Neuronal stem cell (in vitro differentiated cells): ENCODE measurements around the gene C19orf81.

Experiments used
- DNase-seq: peaks from one replicate; pipeline ENCODE4 v3.0.0-alpha.2; 2013; ENCODE audit warnings: low spot score
- H2AFZ ChIP-seq: one replicate; pipeline ENCODE4 v1.6.1; 2013; ENCODE audit warnings: mild to moderate bottlenecking, low read length, inconsistent platforms
- H2AK5ac ChIP-seq: 2 replicates; pipeline ENCODE4 v1.6.1; 2013; ENCODE audit warnings: low read depth, mild to moderate bottlenecking, inconsistent platforms, low read length, moderate library complexity, mixed read lengths
- H2BK120ac ChIP-seq: 2 replicates; pipeline ENCODE4 v1.6.1; 2013; ENCODE audit warnings: low read depth, mild to moderate bottlenecking, inconsistent platforms, low read length, moderate library complexity, mixed read lengths
- H2BK12ac ChIP-seq: one replicate; pipeline ENCODE4 v1.6.1; 2013; ENCODE audit warnings: low read length, inconsistent platforms
- H2BK15ac ChIP-seq: 2 replicates; pipeline ENCODE4 v1.6.1; 2013; ENCODE audit warnings: mild to moderate bottlenecking, low read length, inconsistent platforms, mixed read lengths
- H2BK5ac ChIP-seq: one replicate; pipeline ENCODE4 v1.6.1; 2013; ENCODE audit warnings: inconsistent platforms, mild to moderate bottlenecking, low read length, moderate library complexity
- H3K14ac ChIP-seq: one replicate; pipeline ENCODE4 v1.6.1; 2013; ENCODE audit warnings: low read length, inconsistent platforms
- H3K18ac ChIP-seq: 2 replicates; pipeline ENCODE4 v1.6.1; 2013; ENCODE audit warnings: low read length, inconsistent platforms
- H3K23ac ChIP-seq: 2 replicates; pipeline ENCODE4 v1.6.1; 2013; ENCODE audit warnings: low read depth, mild to moderate bottlenecking, mixed read lengths, low read length, inconsistent platforms; ENCODE audit not compliant: poor library complexity
- H3K27ac ChIP-seq: replicated peaks from 3 replicates; pipeline ENCODE4 v1.5.1; 2013; ENCODE audit warnings: low read length, inconsistent platforms
- H3K27me3 ChIP-seq, 3 experiments: 2 replicates each; pipeline ENCODE4 v1.6.1; 2013; ENCODE audit warnings: low read length in 3 of 3, mild to moderate bottlenecking in 2 of 3, inconsistent platforms in 1 of 3, low read depth in 1 of 3, mixed read lengths in 1 of 3, moderate library complexity in 1 of 3; ENCODE audit not compliant: control insufficient read depth in 3 of 3, insufficient read depth in 3 of 3
- H3K36me3 ChIP-seq, 2 donors: replicated peaks in 1 of 2; 2 replicates each; pipeline ENCODE4 v1.6.1; 2013; ENCODE audit warnings: low read length in 2 of 2; ENCODE audit not compliant: control insufficient read depth in 2 of 2, insufficient read depth in 2 of 2
- H3K4ac ChIP-seq: 2 replicates; pipeline ENCODE4 v1.6.1; 2013; ENCODE audit warnings: inconsistent platforms, mild to moderate bottlenecking, low read length, moderate library complexity
- H3K4me1 ChIP-seq, 2 donors: 1 replicate in 1 of 2; 2 replicates in 1 of 2; pipeline ENCODE4 v1.6.1; 2013; ENCODE audit warnings: low read length in 2 of 2, low read depth in 1 of 2; ENCODE audit not compliant: control insufficient read depth in 2 of 2, insufficient read depth in 1 of 2
- H3K4me2 ChIP-seq: one replicate; pipeline ENCODE4 v1.6.1; 2013; ENCODE audit warnings: mild to moderate bottlenecking, low read length, inconsistent platforms; ENCODE audit not compliant: insufficient read depth, poor library complexity, severe bottlenecking
- H3K4me3 ChIP-seq, 2 donors: 2 replicates each; pipeline ENCODE4 v1.5.1; 2013; ENCODE audit warnings: low read length in 2 of 2, mild to moderate bottlenecking in 2 of 2, inconsistent platforms in 1 of 2, moderate library complexity in 1 of 2
- H3K79me1 ChIP-seq: one replicate; pipeline ENCODE4 v1.6.1; 2013; ENCODE audit warnings: low read depth, mild to moderate bottlenecking, inconsistent platforms, low read length, moderate library complexity
- H3K9ac ChIP-seq: one replicate; pipeline ENCODE4 v1.6.1; 2013; ENCODE audit warnings: mild to moderate bottlenecking, low read depth, low read length, inconsistent platforms; ENCODE audit not compliant: poor library complexity
- H3K9me3 ChIP-seq, 2 donors: replicated peaks in 1 of 2; 2 replicates each; pipeline versions ENCODE3 to v1.6.1; 2013; ENCODE audit warnings: low read length in 2 of 2, mild to moderate bottlenecking in 2 of 2, inconsistent platforms in 1 of 2, low read depth in 1 of 2, mixed read lengths in 1 of 2, moderate library complexity in 1 of 2; ENCODE audit not compliant: control insufficient read depth in 2 of 2, insufficient read depth in 1 of 2
- H4K8ac ChIP-seq: one replicate; pipeline ENCODE4 v1.6.1; 2013; ENCODE audit warnings: low read depth, mild to moderate bottlenecking, inconsistent platforms, low read length, moderate library complexity
- H4K91ac ChIP-seq: one replicate; pipeline ENCODE4 v1.6.1; 2013; ENCODE audit warnings: low read length, low read depth, mild to moderate bottlenecking, inconsistent platforms; ENCODE audit not compliant: poor library complexity
- WGBS, 2 donors: extraction: QIAGEN DNeasy Blood & Tissue Kit; methylation state at CpG; one replicate each; pipeline ENCODE4 v1.1.7; 2013; ENCODE audit warnings: missing lambda C conversion rate in 2 of 2, mixed read lengths in 1 of 2; ENCODE audit not compliant: insufficient read length in 2 of 2, insufficient replicate concordance in 1 of 2; ENCODE audit errors: extremely low coverage in 2 of 2; 5-methylcytosine and 5-hydroxymethylcytosine counted together

The C19orf81 gene

DNA sequence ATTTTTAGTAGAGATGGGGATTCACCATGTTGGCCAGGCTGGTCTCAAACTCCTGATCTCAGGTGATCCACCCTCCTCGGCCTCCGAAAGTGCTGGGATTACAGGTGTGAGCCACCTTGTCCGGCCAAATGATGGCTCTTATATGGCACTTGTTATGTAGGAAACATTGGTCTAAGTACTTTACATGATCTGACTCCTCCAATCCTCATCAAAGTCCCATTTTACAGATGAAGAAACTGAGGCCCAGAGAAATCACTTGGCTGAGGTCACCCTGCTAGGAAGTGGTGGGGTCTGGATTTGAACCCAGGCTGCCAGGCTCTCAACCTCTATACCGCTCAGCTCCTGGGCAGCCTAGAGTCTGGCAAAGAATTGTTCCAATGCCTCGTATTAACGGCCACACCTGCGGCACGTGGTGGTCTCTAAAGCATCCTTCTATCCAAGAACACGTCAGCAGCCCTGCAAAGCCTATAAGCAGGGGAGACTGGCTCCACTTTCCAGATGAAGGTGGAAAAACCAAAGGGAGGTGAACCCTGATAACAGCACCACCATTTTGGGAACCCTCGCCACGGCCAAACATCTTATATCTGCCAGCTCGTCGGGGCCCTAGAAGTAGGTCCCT, 52.2 kb downstream of the C19orf81 start:
- Histone ChIP-seq H3K4me1 (no peaks in the 10 kb centered on the region), H3K4ac (no peak overlapping the region), H3K27me3 (peaks cover 0 to 3% (median 0%) of the 10 kb centered on the region in 3 experiments), H3K9ac (peak overlapping the region; percentile 33), H2AK5ac (no peak overlapping the region), H2BK12ac (no peak overlapping the region), H3K23ac (no peak overlapping the region), H3K27ac (no peak overlapping the region), H3K36me3 (no peaks in the 10 kb centered on the region), H3K14ac (peak overlapping the region; percentile 17), H3K4me2 (no peak overlapping the region), H2BK15ac (no peak overlapping the region), H4K8ac (no peak overlapping the region), H2AFZ (no peak overlapping the region), H3K4me3 (no peak overlapping the region), H3K9me3 (peaks cover 0 to 2% of the 10 kb centered on the region in 2 donors), H2BK120ac (no peak overlapping the region), H3K18ac (no peak overlapping the region), H2BK5ac (no peak overlapping the region), H3K79me1 (no peaks in the 10 kb centered on the region), H4K91ac (no peak overlapping the region)
- no CpG with 5 or more reads among the region's 13 CpGs for WGBS, 2 donors
- no peak for DNase-seq

DNA sequence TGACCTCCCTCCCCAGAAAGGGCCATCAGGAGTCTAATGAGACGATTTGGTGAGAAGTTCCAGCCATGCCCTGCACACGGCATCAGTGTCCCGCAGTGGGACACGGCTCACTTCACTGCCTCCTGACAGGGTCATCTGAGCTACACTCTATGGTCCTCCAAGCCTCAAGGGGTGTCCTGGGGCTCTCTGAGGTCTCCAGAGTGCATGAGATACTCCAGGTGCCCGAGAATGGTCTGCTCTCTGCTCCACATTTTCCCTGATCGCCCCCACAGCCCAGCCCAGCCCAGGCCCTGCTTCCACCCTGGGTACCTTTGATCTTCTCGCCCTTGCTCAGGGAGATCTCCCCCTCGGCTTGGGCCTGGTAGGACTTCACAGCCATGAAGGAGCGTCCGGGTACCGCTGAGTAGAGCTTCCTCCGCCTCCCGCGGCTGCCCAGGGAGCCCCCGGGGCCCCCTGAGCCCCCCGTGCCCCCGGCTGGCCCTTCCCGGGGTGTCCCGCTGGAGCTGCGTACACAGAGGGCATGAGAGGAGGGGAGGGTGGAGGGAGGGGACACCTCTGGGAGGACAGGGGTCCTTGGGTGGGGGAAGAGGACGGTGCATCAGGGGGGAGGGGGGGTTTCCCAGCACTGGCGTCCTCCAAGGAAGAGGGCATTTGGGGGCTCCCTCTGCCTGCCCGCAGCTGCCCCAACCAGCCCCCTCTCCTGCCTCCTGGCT, 53.1 kb downstream of the C19orf81 start:
- Histone ChIP-seq H3K79me1 (no peaks in the 10 kb centered on the region), H3K27me3 (no peaks in the 10 kb centered on the region), H2BK12ac (no peak overlapping the region), H2BK5ac (no peak overlapping the region), H3K9ac (no peak overlapping the region), H3K9me3 (peaks cover 0 to 2% of the 10 kb centered on the region in 2 donors), H2BK120ac (no peak overlapping the region), H4K91ac (no peak overlapping the region), H3K23ac (no peak overlapping the region), H3K18ac (no peak overlapping the region), H3K4ac (no peak overlapping the region), H2AFZ (no peak overlapping the region), H2BK15ac (no peak overlapping the region), H3K36me3 (no peaks in the 10 kb centered on the region), H3K14ac (no peak overlapping the region), H3K4me2 (no peak overlapping the region), H3K4me1 (no peaks in the 10 kb centered on the region), H2AK5ac (no peak overlapping the region), H3K27ac (no peak overlapping the region), H4K8ac (no peak overlapping the region), H3K4me3 (peak overlapping the region in 1 of 2 donors; percentile 25)
- no CpG with 5 or more reads among the region's 23 CpGs for WGBS, 2 donors
- no peak for DNase-seq

DNA sequence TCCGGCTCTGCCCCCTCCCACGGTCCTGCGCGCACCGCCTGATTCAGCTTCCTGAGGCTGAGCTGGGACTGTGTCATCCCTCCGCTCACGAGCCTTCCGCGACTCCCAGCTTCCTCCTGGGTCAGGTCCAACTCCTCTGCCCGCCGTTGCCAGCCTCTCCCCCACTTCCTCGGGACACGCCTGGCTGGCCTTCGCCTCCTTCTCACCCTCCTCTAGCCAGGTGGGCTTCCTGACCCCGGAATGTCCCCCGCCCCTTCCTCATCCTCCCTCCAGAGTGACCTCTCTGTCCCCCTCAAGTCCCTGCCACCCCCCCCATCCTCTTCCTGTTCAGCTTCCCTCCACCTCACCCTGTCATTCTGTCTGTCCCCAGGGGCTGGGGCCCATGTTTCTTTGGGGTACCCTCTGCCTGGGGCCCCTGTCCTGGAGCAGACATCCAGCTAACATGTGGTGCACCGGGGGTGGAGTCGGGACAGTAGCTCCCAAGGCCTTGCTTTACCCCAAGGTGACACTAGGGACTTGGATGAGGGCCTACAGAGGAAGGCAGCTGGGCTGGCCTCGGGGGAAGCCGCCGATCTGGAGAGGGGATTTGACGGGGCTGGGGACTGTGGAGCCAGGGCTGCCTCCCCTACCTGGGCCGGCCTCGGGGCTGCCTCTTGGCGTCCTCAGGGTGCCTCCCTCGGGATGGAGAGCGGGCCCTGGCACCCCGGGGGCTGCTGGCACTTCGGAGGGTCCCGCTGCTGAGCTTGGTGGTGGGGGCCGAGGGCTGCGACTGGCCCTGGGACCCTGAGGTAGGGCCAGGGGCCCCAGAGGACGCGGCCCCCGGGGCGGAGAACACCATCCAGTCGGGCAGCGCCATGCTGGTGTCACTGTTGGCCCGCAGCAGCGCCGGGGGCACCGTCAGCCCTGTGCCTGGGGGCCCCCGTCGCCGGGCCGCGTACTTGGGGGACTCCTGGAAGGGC, 53.9 kb downstream of the C19orf81 start:
- Histone ChIP-seq H3K4me3 (peak overlapping the region in 1 of 2 donors; percentile 25), H3K4me1 (no peaks in the 10 kb centered on the region), H3K23ac (no peak overlapping the region), H2BK120ac (no peak overlapping the region), H2AK5ac (no peak overlapping the region), H2BK5ac (no peak overlapping the region), H4K8ac (no peak overlapping the region), H3K9me3 (peaks cover 0 to 2% of the 10 kb centered on the region in 2 donors), H2AFZ (no peak overlapping the region), H3K36me3 (no peaks in the 10 kb centered on the region), H3K27me3 (no peaks in the 10 kb centered on the region), H4K91ac (no peak overlapping the region), H3K9ac (no peak overlapping the region), H3K14ac (no peak overlapping the region), H3K4me2 (no peak overlapping the region), H3K79me1 (no peaks in the 10 kb centered on the region), H2BK12ac (no peak overlapping the region), H2BK15ac (no peak overlapping the region), H3K18ac (no peak overlapping the region), H3K4ac (no peak overlapping the region), H3K27ac (no peak overlapping the region)
- no peak for DNase-seq
- no CpG with 5 or more reads among the region's 47 CpGs for WGBS, 2 donors
